Measurements from ENCODE around the gene MMP28. TPM values are rescaled to one million over a fixed set of nuclear protein-coding genes. Genes with fewer than 3 reads are reported as not detected.

Gene MMP28
- total RNA-seq, 1 donor from 2014 or later, result 0.17 TPM

- Histone ChIP-seq H3K27me3 (ENCODE audit: control insufficient read depth, insufficient read depth, low read length) (peaks cover 12% of the 10 kb centered on the region), H3K4me3 (ENCODE audit: low read depth, low read length) (no peak overlapping the region), H3K36me3 (ENCODE audit: control insufficient read depth, insufficient read depth, low read length) (no peaks in the 10 kb centered on the region)
- DNase-seq (ENCODE audit: low read depth), result no peak
- no peak for TF ChIP-seq CTCF (IDR thresholded peaks at IDR 0.05; ENCODE audit: insufficient read depth, low read length, poor library complexity, severe bottlenecking)
Observed at GRCh38 chr17:35734396-35734795, 61.0 kb downstream of the MMP28 start.

- TF ChIP-seq CTCF (IDR thresholded peaks at IDR 0.05; ENCODE audit: insufficient read depth, low read length, poor library complexity, severe bottlenecking), result no peak
- H3K4me3 ChIP-seq (ENCODE audit: low read depth, low read length), result no peak overlapping the region
- peak; percentile 10 for DNase-seq (ENCODE audit: low read depth)
- peaks cover 3% of the 10 kb centered on the region for H3K27me3 ChIP-seq (ENCODE audit: control insufficient read depth, insufficient read depth, low read length)
- H3K36me3 ChIP-seq (ENCODE audit: control insufficient read depth, insufficient read depth, low read length), result no peaks in the 10 kb centered on the region
Observed at GRCh38 chr17:35733366-35733765, 62.1 kb downstream of the MMP28 start.

- no peak for TF ChIP-seq CTCF (IDR thresholded peaks at IDR 0.05; ENCODE audit: insufficient read depth, low read length, poor library complexity, severe bottlenecking)
- no peak overlapping the region for H3K4me3 ChIP-seq (ENCODE audit: low read depth, low read length)
- no peaks in the 10 kb centered on the region for H3K36me3 ChIP-seq (ENCODE audit: control insufficient read depth, insufficient read depth, low read length)
- peaks cover 2% of the 10 kb centered on the region for H3K27me3 ChIP-seq (ENCODE audit: control insufficient read depth, insufficient read depth, low read length)
- no peak for DNase-seq (ENCODE audit: low read depth)
Observed at GRCh38 chr17:35732806-35733136, 62.7 kb downstream of the MMP28 start.

- no peak for DNase-seq (ENCODE audit: low read depth)
- H3K27me3 ChIP-seq (ENCODE audit: control insufficient read depth, insufficient read depth, low read length), result peaks cover 2% of the 10 kb centered on the region
- H3K36me3 ChIP-seq (ENCODE audit: control insufficient read depth, insufficient read depth, low read length), result no peaks in the 10 kb centered on the region
- TF ChIP-seq CTCF (IDR thresholded peaks at IDR 0.05; ENCODE audit: insufficient read depth, low read length, poor library complexity, severe bottlenecking), result no peak
- H3K4me3 ChIP-seq (ENCODE audit: low read depth, low read length), result peak overlapping the region; percentile 43
Observed at GRCh38 chr17:35731917-35732805, 63.3 kb downstream of the MMP28 start.

GRCh38 chr17:35731239-35731916 lies 64.1 kb downstream of the MMP28 start, which contains the start of gene RASL10B:
TSS of gene RASL10B (plus strand) at chr17:35731639. CDS start at chr17:35735185, 3,546 bp downstream.
- no peak for TF ChIP-seq CTCF (IDR thresholded peaks at IDR 0.05; ENCODE audit: insufficient read depth, low read length, poor library complexity, severe bottlenecking)
- peak within 1 kb of the TSS; percentile 43 for H3K4me3 ChIP-seq (ENCODE audit: low read depth, low read length)
- peaks cover 2% of the 10 kb centered on the region for H3K27me3 ChIP-seq (ENCODE audit: control insufficient read depth, insufficient read depth, low read length)
- no peaks in the 10 kb centered on the region for H3K36me3 ChIP-seq (ENCODE audit: control insufficient read depth, insufficient read depth, low read length)
- DNase-seq (ENCODE audit: low read depth), result no peak
